ENCODE results near the gene CYP27A1. TPM values are rescaled to one million over a fixed set of nuclear protein-coding genes. Genes with fewer than 3 reads are reported as not detected.

Gene CYP27A1
- total RNA-seq, 1 donor from 2014 or later: 51.8 TPM

- intact Hi-C loops (cut with DNase I): no loop called here
- no peak for ATAC-seq
- DNase-seq (ENCODE audit: low spot score): no peak
Measured at GRCh38 chr2:218804817-218805216, 22.9 kb downstream of the CYP27A1 start.

- DNase-seq (ENCODE audit: low spot score) (no peak), ATAC-seq (peak; percentile 74)
- intact Hi-C loops (cut with DNase I): no loop called here
Measured at GRCh38 chr2:218805627-218806026, 23.7 kb downstream of the CYP27A1 start.

- ATAC-seq (peak; percentile 99), DNase-seq (ENCODE audit: low spot score) (peak; percentile 83)
- intact Hi-C loops (cut with DNase I): no loop called here
Measured at GRCh38 chr2:218806346-218806978, 24.5 kb downstream of the CYP27A1 start.

- peak; percentile 37 for DNase-seq (ENCODE audit: low spot score)
- no peak for ATAC-seq
- intact Hi-C loops (cut with DNase I): no loop called here
Measured at GRCh38 chr2:218807626-218808025, 25.7 kb downstream of the CYP27A1 start.

- intact Hi-C loops (cut with DNase I): no loop called here
- ATAC-seq: no peak
Measured at GRCh38 chr2:218809515-218809914, 27.6 kb downstream of the CYP27A1 start.

GRCh38 chr2:218810256-218810655, 28.3 kb downstream of the CYP27A1 start:
- intact Hi-C loops (cut with DNase I): no loop called here
- ATAC-seq (no peak), DNase-seq (ENCODE audit: low spot score) (peak; percentile 7)

More at GRCh38 chr2:218809515-218809914, 27.6 kb downstream of the CYP27A1 start:
- DNase-seq (ENCODE audit: low spot score): no peak

- intact Hi-C loops (cut with DNase I): no loop called here
- ATAC-seq: no peak
- peak; percentile 50 for DNase-seq (ENCODE audit: low spot score)
Measured at GRCh38 chr2:218811382-218811781, 29.4 kb downstream of the CYP27A1 start.

GRCh38 chr2:218812096-218812815, 30.3 kb downstream of the CYP27A1 start:
- ATAC-seq (no peak), DNase-seq (ENCODE audit: low spot score) (peak; percentile 49)
- intact Hi-C loops (cut with DNase I): no loop called here

- intact Hi-C loops (cut with DNase I): no loop called here
- DNase-seq (ENCODE audit: low spot score) (peak; percentile 28), ATAC-seq (no peak)
Measured at GRCh38 chr2:218812861-218813260, 30.9 kb downstream of the CYP27A1 start.

GRCh38 chr2:218813771-218814460, 32.0 kb downstream of the CYP27A1 start:
- intact Hi-C loops (cut with DNase I): no loop called here
- ATAC-seq (no peak), DNase-seq (ENCODE audit: low spot score) (peak; percentile 28)

GRCh38 chr2:218814540-218815243, 32.7 kb downstream of the CYP27A1 start:
- peak; percentile 48 for DNase-seq (ENCODE audit: low spot score)
- intact Hi-C loops (cut with DNase I): no loop called here
- ATAC-seq: no peak

- peak; percentile 30 for DNase-seq (ENCODE audit: low spot score)
- no peak for ATAC-seq
Measured at GRCh38 chr2:218815244-218815637, 33.3 kb downstream of the CYP27A1 start.

GRCh38 chr2:218815649-218816048, 33.7 kb downstream of the CYP27A1 start:
- no peak for ATAC-seq
- peak; percentile 8 for DNase-seq (ENCODE audit: low spot score)
- intact Hi-C loops (cut with DNase I): no loop called here

More at GRCh38 chr2:218815244-218815637, 33.3 kb downstream of the CYP27A1 start:
- intact Hi-C loops (cut with DNase I): no loop called here

- intact Hi-C loops (cut with DNase I): no loop called here
Measured at GRCh38 chr2:218816561-218817011, 34.6 kb downstream of the CYP27A1 start.

GRCh38 chr2:218819093-218819492, 37.1 kb downstream of the CYP27A1 start:
- ATAC-seq: no peak
- DNase-seq (ENCODE audit: low spot score): peak; percentile 21
- intact Hi-C loops (cut with DNase I): no loop called here

More at GRCh38 chr2:218816561-218817011, 34.6 kb downstream of the CYP27A1 start:
- ATAC-seq (no peak), DNase-seq (ENCODE audit: low spot score) (peak; percentile 9)

GRCh38 chr2:218820746-218821369, 38.9 kb downstream of the CYP27A1 start:
- ATAC-seq (no peak), DNase-seq (ENCODE audit: low spot score) (peak; percentile 45)
- intact Hi-C loops (cut with DNase I): no loop called here

- intact Hi-C loops (cut with DNase I): no loop called here
- no peak for ATAC-seq
Measured at GRCh38 chr2:218821605-218822211, 39.8 kb downstream of the CYP27A1 start.

GRCh38 chr2:218822622-218823021, 40.7 kb downstream of the CYP27A1 start:
- intact Hi-C loops (cut with DNase I): no loop called here
- peak; percentile 28 for DNase-seq (ENCODE audit: low spot score)
- ATAC-seq: no peak

More at GRCh38 chr2:218821605-218822211, 39.8 kb downstream of the CYP27A1 start:
- DNase-seq (ENCODE audit: low spot score): peak; percentile 26

Measured in sciatic nerve (tissue), 2 donors.